H9 (cell line): ENCODE results near the gene KRT77. TPM values are rescaled to one million over a fixed set of nuclear protein-coding genes. Genes with fewer than 3 reads are reported as not detected.

Experiments used
- DNase-seq: peaks from one replicate; pipeline ENCODE4 v3.0.0-alpha.2; 2017
- H2AFZ ChIP-seq: one replicate; pipeline ENCODE4 v1.6.1; 2013; ENCODE audit warnings: mild to moderate bottlenecking, low read length, control low read depth, moderate library complexity
- H2AK5ac ChIP-seq: 2 replicates; pipeline ENCODE4 v1.6.1; 2013; ENCODE audit warnings: low read length, control low read depth, mixed read lengths; ENCODE audit not compliant: insufficient read length
- H2BK120ac ChIP-seq: one replicate; pipeline ENCODE4 v1.6.1; 2013; ENCODE audit warnings: low read depth, mild to moderate bottlenecking, low read length, control low read depth, inconsistent platforms; ENCODE audit not compliant: poor library complexity, severe bottlenecking
- H2BK12ac ChIP-seq: 2 replicates; pipeline ENCODE4 v1.6.1; 2013; ENCODE audit warnings: low read length, control low read depth, mixed read lengths, low read depth; ENCODE audit not compliant: insufficient read length
- H2BK15ac ChIP-seq: 2 replicates; pipeline ENCODE4 v1.6.1; 2013; ENCODE audit warnings: low read depth, low read length, control low read depth
- H2BK20ac ChIP-seq: one replicate; pipeline ENCODE4 v1.6.1; 2013; ENCODE audit warnings: low read depth, mild to moderate bottlenecking, low read length, control low read depth, inconsistent platforms; ENCODE audit not compliant: poor library complexity, severe bottlenecking
- H2BK5ac ChIP-seq: 2 replicates; pipeline ENCODE4 v1.6.1; 2013; ENCODE audit warnings: low read length, control low read depth, mixed read lengths; ENCODE audit not compliant: insufficient read length
- H3K14ac ChIP-seq: 2 replicates; pipeline ENCODE4 v1.6.1; 2013; ENCODE audit warnings: low read length, control low read depth; ENCODE audit not compliant: insufficient read depth
- H3K18ac ChIP-seq: 2 replicates; pipeline ENCODE4 v1.6.1; 2013; ENCODE audit warnings: low read depth, mild to moderate bottlenecking, mixed read lengths, low read length, control low read depth; ENCODE audit not compliant: insufficient read length
- H3K23ac ChIP-seq: 2 replicates; pipeline ENCODE4 v1.6.1; 2013; ENCODE audit warnings: low read length, control low read depth, mixed read lengths, low read depth; ENCODE audit not compliant: insufficient read length
- H3K23me2 ChIP-seq: 2 replicates; pipeline ENCODE4 v1.6.1; 2013; ENCODE audit warnings: low read depth, mild to moderate bottlenecking, mixed read lengths, low read length, control low read depth; ENCODE audit not compliant: insufficient read length, poor library complexity, severe bottlenecking
- H3K27ac ChIP-seq: 2 replicates; pipeline ENCODE4 v1.5.1; 2013; ENCODE audit warnings: low read length, control low read depth, mixed read lengths, low read depth; ENCODE audit not compliant: insufficient read length
- H3K27me3 ChIP-seq: 2 replicates; pipeline ENCODE4 v1.6.1; 2013; ENCODE audit warnings: low read length, control low read depth, inconsistent platforms; ENCODE audit not compliant: insufficient read depth
- H3K4ac ChIP-seq: 2 replicates; pipeline ENCODE4 v1.6.1; 2013; ENCODE audit warnings: low read depth, mild to moderate bottlenecking, control low read depth, inconsistent platforms, low read length, moderate library complexity
- H3K4me1 ChIP-seq: 2 replicates; pipeline ENCODE4 v1.6.1; 2013; ENCODE audit warnings: low read length, control low read depth, inconsistent platforms; ENCODE audit not compliant: insufficient read depth
- H3K4me2 ChIP-seq: 2 replicates; pipeline ENCODE4 v1.6.1; 2013; ENCODE audit warnings: low read length, control low read depth, mixed read lengths; ENCODE audit not compliant: insufficient read length, insufficient read depth
- H3K56ac ChIP-seq: 2 replicates; pipeline ENCODE4 v1.6.1; 2013; ENCODE audit warnings: low read depth, mild to moderate bottlenecking, mixed read lengths, low read length, control low read depth; ENCODE audit not compliant: insufficient read length
- H3K79me1 ChIP-seq: 2 replicates; pipeline ENCODE4 v1.6.1; 2013; ENCODE audit warnings: low read depth, mild to moderate bottlenecking, moderate library complexity, low read length, control low read depth, inconsistent platforms; ENCODE audit not compliant: insufficient read depth, poor library complexity, severe bottlenecking
- H3K79me2 ChIP-seq: 2 replicates; pipeline ENCODE4 v1.6.1; 2013; ENCODE audit warnings: low read length, control low read depth, inconsistent platforms; ENCODE audit not compliant: insufficient read depth
- H3K9ac ChIP-seq: 2 replicates; pipeline ENCODE4 v1.6.1; 2013; ENCODE audit warnings: low read length, control low read depth, mixed read lengths; ENCODE audit not compliant: insufficient read length; ENCODE audit errors: extremely low read depth
- H3K9me3 ChIP-seq: one replicate; pipeline ENCODE4 v1.6.1; 2013; ENCODE audit warnings: low read depth, low read length, inconsistent platforms; ENCODE audit not compliant: control insufficient read depth
- H3T11ph ChIP-seq: one replicate; pipeline ENCODE4 v1.6.1; 2013; ENCODE audit warnings: mild to moderate bottlenecking, low read length, control low read depth, inconsistent platforms
- H4K20me1 ChIP-seq: one replicate; pipeline ENCODE4 v1.6.1; 2013; ENCODE audit not compliant: control insufficient read depth, insufficient read length, insufficient read depth
- H4K5ac ChIP-seq: 2 replicates; pipeline ENCODE4 v1.6.1; 2013; ENCODE audit warnings: low read depth, mild to moderate bottlenecking, mixed read lengths, low read length, control low read depth; ENCODE audit not compliant: insufficient read length
- H4K8ac ChIP-seq: replicated peaks from 2 replicates; pipeline ENCODE4 v1.6.1; 2013; ENCODE audit warnings: low read length, control low read depth, mixed read lengths, low read depth; ENCODE audit not compliant: insufficient read length
- H4K91ac ChIP-seq: 2 replicates; pipeline ENCODE4 v1.6.1; 2013; ENCODE audit warnings: low read depth, mild to moderate bottlenecking, moderate library complexity, mixed read lengths, low read length, control low read depth; ENCODE audit not compliant: insufficient read length
- H3K27ac Mint-ChIP-seq, 3 experiments: 2 replicates in 2 of 3; 3 replicates in 1 of 3; pipeline ENCODE4 v1.8.0; 2020 to 2021; ENCODE audit warnings: mixed read lengths in 3 of 3, mild to moderate bottlenecking in 1 of 3, moderate library complexity in 1 of 3
- H3K27me3 Mint-ChIP-seq: 2 replicates; pipeline ENCODE4 v1.8.0; 2021; ENCODE audit warnings: low read depth, mild to moderate bottlenecking, moderate library complexity, mixed read lengths
- H3K36me3 Mint-ChIP-seq, 3 experiments: 2 replicates in 2 of 3; 3 replicates in 1 of 3; pipeline ENCODE4 v1.8.0; 2020 to 2021; ENCODE audit warnings: low read depth in 3 of 3, mixed read lengths in 3 of 3; ENCODE audit not compliant: insufficient read depth in 1 of 3
- H3K4me1 Mint-ChIP-seq, 2 experiments: 2 replicates each; pipeline ENCODE4 v1.8.0; 2020; ENCODE audit warnings: mixed read lengths in 2 of 2
- H3K4me3 Mint-ChIP-seq, 2 experiments: 2 replicates in 1 of 2; 3 replicates in 1 of 2; pipeline ENCODE4 v1.8.0; 2020 to 2021; ENCODE audit warnings: mild to moderate bottlenecking in 2 of 2, mixed read lengths in 2 of 2, moderate library complexity in 1 of 2
- H3K9me3 Mint-ChIP-seq, 2 experiments: 2 replicates in 1 of 2; 3 replicates in 1 of 2; pipeline ENCODE4 v1.8.0; 2020; ENCODE audit warnings: mild to moderate bottlenecking in 2 of 2, mixed read lengths in 2 of 2, moderate library complexity in 1 of 2
- WGBS: extraction: QIAGEN DNeasy Blood & Tissue Kit; methylation state at CpG from one replicate; pipeline ENCODE4 v1.1.7; 2013; ENCODE audit warnings: missing lambda C conversion rate, low lambda C conversion rate, mixed read lengths; ENCODE audit not compliant: insufficient read length; ENCODE audit errors: extremely low coverage; 5-methylcytosine and 5-hydroxymethylcytosine counted together
- total RNA-seq: library from RNA; stranded (reverse); gene quantifications from 2 replicates; pipeline ENCODE4 v1.2.1, GENCODE V29; 2021
- TF ChIP-seq, protein P1 (sequence below): fragments of 200-600 bp; sonication (generic); conservative IDR thresholded peaks from 3 replicates; pipeline ENCODE4 v1.8.0; 2021; ENCODE audit warnings: antibody characterized with exemption, mild to moderate bottlenecking

The KRT77 gene
- total RNA-seq, 1 experiment from 2014 or later, result not detected

GRCh38 chr12:52698651-52699340 is 4.5 kb downstream of the KRT77 start:
- H3K9me3 Mint-ChIP-seq, result no peaks in the 10 kb centered on the region
- no peaks in the 10 kb centered on the region for H3K27me3 ChIP-seq
- no peak for DNase-seq

More at GRCh38 chr12:52698651-52699340, 4.5 kb downstream of the KRT77 start:
- Histone ChIP-seq H3K23me2 (no peaks in the 10 kb centered on the region), H4K20me1 (no peaks in the 10 kb centered on the region), H3K9me3 (no peaks in the 10 kb centered on the region), H3K79me1 (no peaks in the 10 kb centered on the region), H3K14ac (no peak overlapping the region), H3K9ac (no peak overlapping the region), H4K8ac (no peak overlapping the region), H2BK15ac (no peak overlapping the region), H2BK20ac (no peak overlapping the region), H3K4me1 (no peaks in the 10 kb centered on the region), H4K5ac (no peak overlapping the region), H3T11ph (no peak overlapping the region), H2BK120ac (no peak overlapping the region), H3K27ac (no peak overlapping the region), H3K23ac (no peak overlapping the region), H3K18ac (no peak overlapping the region), H2AK5ac (no peak overlapping the region), H2AFZ (no peak overlapping the region), H2BK12ac (no peak overlapping the region), H3K79me2 (no peaks in the 10 kb centered on the region), H3K56ac (no peak overlapping the region), H2BK5ac (no peak overlapping the region), H3K4ac (no peak overlapping the region), H4K91ac (no peak overlapping the region), H3K4me2 (no peak overlapping the region)
- Mint-ChIP-seq H3K4me3 (no peak overlapping the region), H3K27me3 (peaks cover 23% of the 10 kb centered on the region), H3K27ac (no peak overlapping the region), H3K4me1 (peaks cover 8 to 14% of the 10 kb centered on the region in 2 experiments), H3K36me3 (no peaks in the 10 kb centered on the region)
- TF ChIP-seq, protein P1, sequence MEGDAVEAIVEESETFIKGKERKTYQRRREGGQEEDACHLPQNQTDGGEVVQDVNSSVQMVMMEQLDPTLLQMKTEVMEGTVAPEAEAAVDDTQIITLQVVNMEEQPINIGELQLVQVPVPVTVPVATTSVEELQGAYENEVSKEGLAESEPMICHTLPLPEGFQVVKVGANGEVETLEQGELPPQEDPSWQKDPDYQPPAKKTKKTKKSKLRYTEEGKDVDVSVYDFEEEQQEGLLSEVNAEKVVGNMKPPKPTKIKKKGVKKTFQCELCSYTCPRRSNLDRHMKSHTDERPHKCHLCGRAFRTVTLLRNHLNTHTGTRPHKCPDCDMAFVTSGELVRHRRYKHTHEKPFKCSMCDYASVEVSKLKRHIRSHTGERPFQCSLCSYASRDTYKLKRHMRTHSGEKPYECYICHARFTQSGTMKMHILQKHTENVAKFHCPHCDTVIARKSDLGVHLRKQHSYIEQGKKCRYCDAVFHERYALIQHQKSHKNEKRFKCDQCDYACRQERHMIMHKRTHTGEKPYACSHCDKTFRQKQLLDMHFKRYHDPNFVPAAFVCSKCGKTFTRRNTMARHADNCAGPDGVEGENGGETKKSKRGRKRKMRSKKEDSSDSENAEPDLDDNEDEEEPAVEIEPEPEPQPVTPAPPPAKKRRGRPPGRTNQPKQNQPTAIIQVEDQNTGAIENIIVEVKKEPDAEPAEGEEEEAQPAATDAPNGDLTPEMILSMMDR, result no peak
- WGBS, result no CpG with 5 or more reads among the region's 11 CpGs
